Transverse colon (tissue), 3 donors: Measurements from ENCODE around the gene ZDHHC3.

ENCODE experiments used
- POLR2A ChIP-seq: fragments of 450-650 bp; IDR thresholded peaks from one replicate; pipeline ENCODE4 v1.6.1; 2016; ENCODE audit warnings: antibody characterized with exemption, mild to moderate bottlenecking, moderate library complexity
- TF ChIP-seq, protein P1 (sequence below), 5 experiments: fragments of 200-600 bp in 3 of 5; fragments of 450-650 bp in 2 of 5; sonication (generic) in 3 of 5; IDR thresholded peaks; 1 replicate in 2 of 5; 2 replicates in 3 of 5; pipeline ENCODE4 v1.5.1; 2016 to 2017; ENCODE audit warnings: antibody characterized with exemption in 5 of 5, inconsistent platforms in 3 of 5, mild to moderate bottlenecking in 2 of 5, moderate library complexity in 1 of 5

DNA sequence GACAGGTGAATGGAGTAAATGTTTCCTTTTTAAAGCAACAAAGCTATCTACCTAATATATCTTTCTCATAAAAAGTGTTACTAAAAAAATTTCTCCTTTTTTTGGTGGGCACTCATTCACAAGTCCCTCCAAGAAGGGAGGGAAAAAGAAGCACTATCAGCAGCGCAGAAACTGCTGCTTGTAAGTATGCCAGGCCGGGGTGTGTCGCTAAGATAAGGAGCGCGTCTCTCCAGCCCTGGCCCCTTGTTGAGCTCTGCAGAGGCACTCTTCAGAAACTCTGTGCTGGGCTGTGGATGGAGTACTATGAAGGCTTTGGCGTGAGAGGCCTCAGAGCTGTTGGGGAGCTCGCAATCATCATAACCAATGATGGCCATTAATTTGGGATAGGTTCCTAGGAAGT is 49.1 kb downstream of the ZDHHC3 start:
- TF ChIP-seq, protein P1, sequence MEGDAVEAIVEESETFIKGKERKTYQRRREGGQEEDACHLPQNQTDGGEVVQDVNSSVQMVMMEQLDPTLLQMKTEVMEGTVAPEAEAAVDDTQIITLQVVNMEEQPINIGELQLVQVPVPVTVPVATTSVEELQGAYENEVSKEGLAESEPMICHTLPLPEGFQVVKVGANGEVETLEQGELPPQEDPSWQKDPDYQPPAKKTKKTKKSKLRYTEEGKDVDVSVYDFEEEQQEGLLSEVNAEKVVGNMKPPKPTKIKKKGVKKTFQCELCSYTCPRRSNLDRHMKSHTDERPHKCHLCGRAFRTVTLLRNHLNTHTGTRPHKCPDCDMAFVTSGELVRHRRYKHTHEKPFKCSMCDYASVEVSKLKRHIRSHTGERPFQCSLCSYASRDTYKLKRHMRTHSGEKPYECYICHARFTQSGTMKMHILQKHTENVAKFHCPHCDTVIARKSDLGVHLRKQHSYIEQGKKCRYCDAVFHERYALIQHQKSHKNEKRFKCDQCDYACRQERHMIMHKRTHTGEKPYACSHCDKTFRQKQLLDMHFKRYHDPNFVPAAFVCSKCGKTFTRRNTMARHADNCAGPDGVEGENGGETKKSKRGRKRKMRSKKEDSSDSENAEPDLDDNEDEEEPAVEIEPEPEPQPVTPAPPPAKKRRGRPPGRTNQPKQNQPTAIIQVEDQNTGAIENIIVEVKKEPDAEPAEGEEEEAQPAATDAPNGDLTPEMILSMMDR (IDR thresholded peaks at IDR 0.05): no peak
- TF ChIP-seq POLR2A: no peak
